SW 1271 (cell line): ENCODE measurements around the gene AFF1.
"Not testable (repeated sequence)": the region's sequence is repeated elsewhere in the genome, so short reads cannot be mapped to it uniquely, and the experiment has no call there.

Experiments
- DNase-seq, 2 experiments: peaks; one replicate each; lab custom pipeline; 2025; lab: John Stamatoyannopoulos, UW

Gene AFF1

DNA sequence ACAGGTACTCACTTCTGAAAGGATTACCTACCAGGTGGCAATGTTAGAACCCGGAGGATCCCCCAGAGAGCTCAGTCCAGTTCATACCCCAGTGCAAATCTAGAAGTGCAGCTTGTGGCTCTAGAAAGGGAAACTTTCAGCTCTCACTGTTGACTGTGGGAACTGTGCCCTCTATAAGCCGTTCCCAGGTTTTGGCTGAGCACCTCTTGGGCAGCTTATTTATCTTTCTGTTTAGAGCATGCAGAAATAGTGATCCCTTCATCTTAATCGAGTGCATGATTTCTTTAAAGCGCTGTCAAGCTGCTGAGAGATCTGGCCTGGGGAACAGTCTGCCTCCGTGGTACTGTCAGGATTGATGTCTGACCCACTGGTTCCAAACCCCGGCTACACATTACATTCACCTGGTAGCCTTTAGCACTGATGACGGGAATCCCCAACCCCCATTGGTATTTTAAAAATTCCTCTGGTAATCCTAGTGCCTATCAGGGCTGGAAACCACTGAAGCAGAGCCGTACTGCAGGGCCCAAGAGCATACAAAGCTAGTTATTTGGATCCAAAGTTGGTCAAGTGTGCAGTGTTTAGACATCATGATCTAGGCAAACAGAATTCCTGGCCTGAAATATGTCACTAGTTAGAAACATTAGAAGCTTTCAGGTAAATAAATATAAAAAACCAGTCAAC is 182.4 kb downstream of the AFF1 start:
- no peak for DNase-seq

DNA sequence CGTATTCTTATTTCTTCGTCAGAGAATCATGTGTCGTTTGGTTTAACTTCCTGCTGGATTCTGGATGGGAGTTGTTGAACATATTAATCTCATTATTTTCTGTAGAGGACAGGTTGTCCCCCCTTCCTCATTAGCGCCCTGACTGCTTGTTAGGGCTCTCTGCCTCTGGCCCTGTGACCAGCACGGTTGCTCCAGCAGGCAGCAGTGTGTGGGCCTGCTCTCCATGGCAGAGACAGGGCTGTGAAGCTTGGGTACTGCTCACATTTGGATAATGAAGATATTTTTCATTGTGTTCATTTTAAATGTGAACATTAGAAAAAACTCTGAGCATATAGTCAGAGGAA is 182.9 kb downstream of the AFF1 start:
- DNase-seq: no peak

DNA sequence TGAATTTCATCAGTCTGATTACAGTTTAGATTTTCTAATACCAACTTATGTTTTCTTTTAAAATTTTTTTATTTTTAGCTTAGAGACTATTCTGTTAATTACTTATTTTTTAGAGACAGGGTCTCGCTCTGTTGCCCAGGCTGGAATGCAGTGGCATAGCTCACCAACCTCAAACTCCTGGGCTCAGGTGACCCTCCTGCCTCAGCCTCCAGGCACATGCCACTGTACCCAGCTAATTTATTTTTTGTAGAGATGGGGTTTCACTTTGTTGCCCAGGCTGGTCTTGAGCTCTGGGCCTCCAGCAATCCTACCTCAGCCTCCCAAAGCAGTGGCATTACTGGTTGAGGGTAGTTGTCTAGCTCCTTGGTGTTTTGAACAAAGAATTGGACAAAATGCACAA is 183.6 kb downstream of the AFF1 start:
- DNase-seq: no peak

DNA sequence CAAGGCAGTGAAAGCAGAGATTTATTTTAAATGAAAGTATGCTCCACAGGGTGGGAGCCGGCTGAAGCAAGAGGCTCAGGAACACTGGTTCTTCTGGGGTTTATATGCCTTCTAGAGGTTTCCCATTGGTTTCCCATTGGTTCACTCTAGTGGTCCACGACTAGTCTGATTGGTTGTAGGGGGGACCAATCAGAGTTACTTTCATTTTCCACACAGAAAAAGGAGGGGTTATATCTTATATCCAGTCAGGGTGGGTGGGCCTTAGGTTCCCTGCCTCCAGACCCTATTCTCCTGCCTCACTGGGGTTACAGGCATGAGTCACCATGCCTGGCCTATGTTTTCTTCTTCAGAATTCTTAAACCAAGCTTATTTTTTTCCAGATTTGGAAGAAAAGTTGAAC is 184.0 kb downstream of the AFF1 start:
- peak in 1 of 2 experiments; percentile 3 for DNase-seq

DNA sequence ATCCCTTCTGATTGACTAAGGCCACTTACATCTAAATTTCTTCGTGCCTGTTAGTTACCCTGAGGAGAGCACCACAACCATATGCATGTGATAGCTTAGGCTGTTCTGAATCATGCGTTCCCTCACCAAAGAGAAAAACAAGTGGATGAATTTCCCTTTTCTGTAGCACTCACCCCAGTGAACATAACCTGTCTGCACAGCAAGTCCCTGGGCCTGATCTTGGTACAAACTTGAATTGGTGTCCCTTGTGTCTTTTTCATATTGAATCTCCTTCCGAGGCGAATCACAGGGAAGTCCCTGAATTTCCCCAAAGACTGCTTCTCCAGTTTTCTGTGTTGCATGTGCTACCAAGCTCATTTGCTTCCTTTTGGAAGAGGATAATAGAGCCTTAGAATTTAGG is 185.2 kb downstream of the AFF1 start:
- DNase-seq: no peak

DNA sequence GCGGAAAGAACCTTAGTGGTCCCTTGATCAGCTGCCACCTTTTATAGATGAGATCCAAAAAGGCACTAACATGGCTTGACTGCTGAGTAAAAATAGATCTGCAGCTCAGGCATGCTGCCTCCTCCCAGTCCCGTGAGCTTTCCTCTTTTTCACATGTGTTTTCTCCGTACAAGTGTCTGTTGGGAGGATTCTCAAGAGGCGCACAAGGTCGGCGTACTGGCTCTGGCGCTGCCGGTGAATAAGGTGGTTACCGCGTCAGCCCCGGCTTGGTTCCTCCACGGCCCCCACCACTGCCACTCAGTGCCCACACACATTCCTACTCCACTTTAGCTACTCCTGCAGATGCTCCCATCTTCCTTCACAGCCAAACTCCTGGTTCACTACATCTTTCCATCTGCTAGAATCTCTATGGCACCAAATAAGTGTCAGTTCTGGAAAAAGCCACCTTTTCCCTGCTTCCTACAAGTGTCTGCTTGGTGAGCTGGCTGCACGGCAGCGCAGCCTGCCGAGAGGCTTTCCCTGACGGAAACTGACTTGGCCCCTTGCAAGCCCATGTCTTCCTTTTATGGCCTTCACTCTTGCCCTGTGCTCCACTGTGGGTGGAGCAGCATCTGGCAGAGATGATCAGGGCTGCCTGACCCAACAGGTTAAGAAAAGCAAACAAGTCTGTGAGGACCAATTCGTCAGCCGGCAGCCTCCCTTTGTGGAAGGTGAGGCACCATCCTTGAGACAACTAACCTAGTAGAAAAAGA is 185.8 kb downstream of the AFF1 start:
- no peak for DNase-seq

DNA sequence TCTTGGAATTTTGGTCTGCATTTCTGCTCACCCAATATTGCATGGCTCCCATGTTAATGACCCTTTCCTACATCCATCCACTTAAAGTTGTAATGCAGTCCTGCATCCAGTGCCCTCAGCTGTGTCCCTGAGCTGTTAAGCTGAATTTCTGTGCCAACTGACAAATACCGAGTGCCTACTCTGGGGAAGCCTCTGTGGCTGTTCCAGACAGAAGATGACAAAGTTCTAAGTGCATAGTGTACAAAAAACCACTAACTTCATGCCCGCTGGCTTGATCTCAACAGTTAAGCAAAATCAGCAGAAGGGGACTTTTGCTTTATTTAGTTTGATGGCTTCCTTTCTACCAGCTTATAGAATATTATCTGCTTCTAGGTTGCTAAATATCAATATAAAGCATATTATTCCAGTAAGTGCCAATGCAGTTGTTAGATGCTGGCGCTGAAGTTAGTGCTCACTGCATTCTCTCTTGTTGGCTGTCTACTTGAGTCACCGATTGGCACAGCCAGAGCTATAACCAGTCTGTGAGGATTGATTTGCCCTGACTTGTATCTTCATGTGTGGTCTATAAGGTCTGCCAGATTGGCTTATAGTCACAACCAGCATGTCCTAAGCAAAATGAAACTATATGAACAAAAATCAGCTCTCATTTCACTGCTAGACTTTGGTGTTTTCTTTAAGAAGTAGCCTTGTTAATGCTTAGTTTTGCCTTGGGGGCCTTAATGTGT is 186.7 kb downstream of the AFF1 start:
- no peak for DNase-seq

DNA sequence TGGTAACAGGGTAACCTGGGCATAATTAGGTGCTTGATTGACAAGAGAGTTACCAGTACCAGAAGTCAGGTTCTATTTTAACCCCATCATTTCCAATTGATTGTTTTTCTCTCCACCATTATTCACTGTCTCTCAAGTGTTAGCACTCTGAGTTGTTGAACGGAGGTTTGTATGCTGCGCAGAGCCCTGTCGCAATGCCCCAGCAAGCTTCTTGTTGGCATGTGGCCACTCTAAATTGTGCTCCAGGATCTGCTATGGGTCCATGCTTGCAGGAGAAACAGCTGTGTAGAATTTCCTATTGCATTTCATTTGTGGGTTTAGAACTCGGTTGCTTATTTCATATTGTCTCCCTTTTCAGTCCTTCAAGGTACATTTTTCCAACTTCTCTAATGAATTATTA is 187.4 kb downstream of the AFF1 start:
- no peak for DNase-seq

DNA sequence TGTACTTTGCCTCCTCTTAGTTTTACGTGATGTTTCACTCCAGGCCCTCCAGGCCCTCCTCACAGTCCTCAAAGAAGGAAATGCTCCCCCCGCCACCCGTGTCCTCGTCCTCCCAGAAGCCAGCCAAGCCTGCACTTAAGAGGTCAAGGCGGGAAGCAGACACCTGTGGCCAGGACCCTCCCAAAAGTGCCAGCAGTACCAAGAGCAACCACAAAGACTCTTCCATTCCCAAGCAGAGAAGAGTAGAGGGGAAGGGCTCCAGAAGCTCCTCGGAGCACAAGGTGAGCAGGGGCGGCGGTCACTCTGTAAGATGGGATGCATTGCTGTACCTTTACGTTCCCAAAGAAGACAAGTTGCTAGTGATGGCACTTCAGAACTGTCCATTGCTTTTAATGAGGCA is 191.2 kb downstream of the AFF1 start:
- no peak for DNase-seq

DNA sequence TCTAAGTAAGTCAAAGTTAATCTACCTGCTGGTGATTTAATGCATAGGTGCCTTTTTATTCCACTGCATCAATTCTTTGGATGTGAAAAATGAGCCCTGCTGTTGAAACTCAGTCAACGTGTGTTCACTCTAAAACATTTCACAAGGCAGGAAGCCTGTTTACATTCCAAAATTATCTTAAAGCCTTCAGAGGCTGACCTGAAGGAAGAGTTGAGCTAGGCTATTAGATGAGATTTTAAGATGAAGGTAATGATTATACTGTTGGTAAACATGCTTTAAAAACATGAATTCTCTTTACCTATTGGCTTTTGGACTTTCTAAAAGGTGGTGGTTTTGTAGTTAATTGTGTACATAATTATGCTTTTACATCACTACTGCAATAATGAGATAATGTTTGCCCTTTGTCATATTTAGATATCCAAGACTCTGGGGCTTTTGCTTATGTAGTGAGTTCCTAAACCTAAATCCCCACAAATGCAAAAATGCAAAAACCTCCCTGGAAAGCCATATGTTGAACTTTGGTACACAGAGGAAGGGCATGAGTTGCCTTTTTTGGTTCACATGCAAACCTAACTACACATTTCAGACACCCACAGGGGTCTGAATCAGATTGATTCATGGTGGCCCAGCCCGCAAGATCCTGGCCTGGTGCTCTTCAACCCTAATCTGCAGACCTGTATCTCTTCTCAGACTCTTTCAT is 193.3 kb downstream of the AFF1 start:
- DNase-seq: no peak

DNA sequence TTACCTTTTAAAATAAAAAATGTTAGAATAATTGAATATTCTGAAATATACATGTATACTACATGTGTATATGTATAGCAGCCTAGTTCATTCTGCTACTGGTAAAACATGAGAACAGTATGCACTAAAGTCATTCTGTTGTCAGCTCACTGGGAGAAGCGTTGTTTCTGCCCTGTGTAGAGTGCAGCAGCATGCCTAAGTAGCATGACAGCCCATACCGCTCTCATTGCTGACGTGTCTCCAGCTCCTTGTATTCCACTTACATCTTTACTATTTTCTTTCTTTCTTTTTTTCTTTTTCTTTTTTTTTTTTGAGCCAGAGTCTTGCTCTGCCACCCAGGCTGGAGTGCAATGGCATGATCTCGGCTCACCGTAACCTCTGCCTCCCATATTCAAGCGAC is 194.9 kb downstream of the AFF1 start:
- no peak for DNase-seq

DNA sequence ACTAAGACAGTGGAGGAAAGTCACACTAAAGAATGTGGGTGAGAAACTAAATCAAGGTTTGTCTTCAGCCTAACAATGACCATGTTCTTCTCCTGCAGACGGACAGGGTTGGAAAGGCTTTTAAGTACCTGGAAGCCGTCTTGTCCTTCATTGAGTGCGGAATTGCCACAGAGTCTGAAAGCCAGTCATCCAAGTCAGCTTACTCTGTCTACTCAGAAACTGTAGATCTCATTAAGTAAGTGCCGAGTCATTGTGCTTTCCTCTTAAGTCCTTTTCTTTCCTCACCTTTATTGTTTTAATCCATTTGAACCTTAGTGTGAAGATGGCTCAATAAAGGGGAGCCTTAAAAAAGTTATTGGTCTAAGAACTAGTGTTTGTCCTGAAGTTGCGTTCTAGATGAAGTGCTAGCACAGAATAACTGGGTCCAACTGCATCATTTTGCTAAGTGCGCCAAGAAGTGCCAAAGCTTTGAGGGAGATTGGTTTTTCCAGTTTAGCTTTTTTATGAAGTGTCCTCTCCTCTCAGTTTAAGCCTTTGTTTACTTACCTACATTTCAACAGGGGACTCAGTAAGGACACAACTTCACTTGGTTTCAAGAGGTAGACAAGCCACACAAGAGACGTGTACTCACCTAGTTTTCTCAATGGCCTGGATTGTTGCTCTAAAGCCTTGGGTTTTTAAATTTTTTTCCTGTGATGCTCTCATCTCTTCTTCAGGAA is 196.3 kb downstream of the AFF1 start:
- no peak for DNase-seq

DNA sequence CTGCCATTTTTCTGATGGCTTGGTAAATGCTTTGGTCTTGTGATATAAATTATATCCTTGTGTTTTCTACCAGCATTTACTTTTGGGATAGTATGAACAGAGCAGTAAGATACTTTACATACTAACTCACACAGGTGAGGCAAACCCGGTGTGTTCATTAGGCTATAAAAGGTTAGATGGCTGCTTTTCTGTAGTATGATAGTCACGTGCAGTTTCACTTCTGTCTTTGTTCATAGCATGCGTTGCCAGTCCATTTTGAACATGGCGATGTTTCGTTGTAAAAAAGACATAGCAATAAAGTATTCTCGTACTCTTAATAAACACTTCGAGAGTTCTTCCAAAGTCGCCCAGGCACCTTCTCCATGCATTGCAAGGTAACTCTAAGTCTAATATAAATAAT is 197.2 kb downstream of the AFF1 start:
- DNase-seq: no peak

DNA sequence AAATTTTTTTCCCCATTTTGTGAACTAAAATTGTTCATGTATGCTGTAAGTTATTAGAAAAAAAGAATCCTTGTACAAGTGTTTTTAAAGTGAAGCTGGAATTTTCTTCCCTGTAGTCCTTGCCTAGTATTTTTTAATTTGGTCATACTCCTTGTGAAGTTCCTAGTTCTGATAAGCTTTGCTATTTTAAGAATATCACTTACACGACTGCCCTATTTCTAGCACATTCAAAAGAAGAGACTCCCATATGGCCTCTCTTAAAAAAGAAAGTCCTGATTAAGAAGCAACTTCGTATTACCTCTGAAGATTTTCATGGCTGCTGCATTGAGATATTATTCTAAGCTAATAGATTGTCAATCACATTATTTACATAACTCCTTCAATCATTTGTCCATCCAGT is 198.4 kb downstream of the AFF1 start:
- no peak for DNase-seq

DNA sequence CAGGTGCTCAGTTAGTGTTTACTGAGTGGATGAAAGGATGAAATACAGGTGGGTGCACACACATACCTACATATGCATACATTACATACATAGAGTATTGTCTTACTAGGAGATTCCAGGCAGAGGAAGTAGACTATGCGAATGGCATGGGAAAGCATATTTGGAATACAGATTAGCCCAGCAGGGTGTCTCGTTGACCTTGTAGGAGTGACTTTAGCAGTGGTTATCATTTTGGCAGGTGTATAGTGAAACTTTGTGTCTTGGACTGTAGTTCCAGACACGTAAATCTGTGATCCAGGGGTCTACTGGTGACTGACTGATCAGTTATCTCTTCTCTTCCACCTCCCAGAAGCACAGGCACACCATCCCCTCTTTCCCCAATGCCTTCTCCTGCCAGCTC is 199.3 kb downstream of the AFF1 start:
- DNase-seq: no peak

DNA sequence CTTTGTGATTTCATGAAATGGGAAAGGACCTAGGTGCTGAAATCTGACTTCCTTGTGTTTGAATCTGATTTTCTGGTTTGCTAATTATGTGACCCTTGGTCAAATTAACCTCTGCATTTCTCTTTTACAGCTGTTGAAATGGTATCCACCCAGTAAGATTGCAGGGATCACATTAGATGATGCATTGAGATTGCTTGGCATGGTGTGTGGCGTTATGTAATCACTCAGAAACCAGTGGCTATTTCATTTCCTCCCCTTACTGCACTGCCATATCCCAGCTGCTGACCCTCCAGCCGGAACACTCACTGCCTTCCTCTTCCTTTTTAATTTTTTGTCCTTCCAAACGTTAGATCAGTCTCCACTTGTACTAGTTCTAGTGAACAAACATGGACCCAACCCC is 206.6 kb downstream of the AFF1 start:
- no peak for DNase-seq

DNA sequence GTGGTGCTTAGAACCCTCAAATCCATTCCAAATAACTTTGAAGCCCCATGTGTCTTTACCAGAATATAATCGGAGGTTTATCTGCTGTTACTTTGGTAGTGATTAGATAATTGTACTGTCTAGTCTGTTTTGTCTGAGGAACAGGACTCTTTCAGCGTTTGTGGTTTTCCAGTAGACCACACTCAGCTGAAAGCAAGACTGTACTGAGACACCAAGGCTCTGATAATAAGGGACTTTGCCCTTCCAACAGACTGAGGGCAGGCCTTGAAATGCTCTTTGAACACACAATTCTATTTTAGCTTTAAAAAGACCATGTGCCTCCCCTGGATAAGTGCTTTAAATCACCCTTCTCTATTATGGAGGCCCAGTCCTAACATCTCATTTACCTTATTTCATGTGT is 209.5 kb downstream of the AFF1 start:
- DNase-seq: no peak

DNA sequence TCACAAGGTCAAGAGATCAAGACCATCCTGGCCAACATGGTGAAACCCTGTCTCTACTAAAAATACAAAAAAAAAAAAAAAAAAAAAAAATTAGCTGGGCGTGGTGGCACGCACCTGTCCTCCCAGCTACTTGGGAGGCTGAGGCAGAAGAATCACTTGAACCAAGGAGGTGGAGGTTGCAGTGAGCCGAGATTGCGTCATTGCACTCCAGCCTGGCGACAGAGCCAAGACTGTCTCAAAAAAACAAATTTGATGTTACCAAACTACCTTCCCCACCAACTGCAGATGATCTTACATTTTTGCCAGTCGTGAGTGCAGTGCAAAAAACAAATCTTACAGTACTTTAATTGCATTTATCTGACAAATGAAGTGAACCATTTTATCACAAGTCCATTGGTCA is 211.1 kb downstream of the AFF1 start:
- not testable (repeated sequence) for DNase-seq

DNA sequence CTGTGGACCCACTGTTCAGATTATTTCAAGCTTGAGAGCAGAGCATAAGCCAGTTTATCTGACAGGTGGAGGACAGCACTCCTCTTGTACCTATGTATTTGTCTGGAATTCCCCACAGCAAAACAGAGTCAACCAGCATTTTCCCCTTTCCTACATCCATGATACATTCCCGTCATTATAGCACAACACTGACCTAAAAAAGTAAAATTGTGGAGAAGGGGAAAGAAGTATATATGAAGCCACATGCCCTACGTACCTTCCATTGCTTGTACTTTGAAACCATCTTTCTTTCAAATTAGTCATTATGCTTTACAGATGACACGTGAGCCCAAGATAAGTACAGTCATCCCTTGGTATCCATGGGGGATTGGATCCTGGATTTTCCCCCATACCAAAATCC is 212.3 kb downstream of the AFF1 start:
- DNase-seq: no peak

DNA sequence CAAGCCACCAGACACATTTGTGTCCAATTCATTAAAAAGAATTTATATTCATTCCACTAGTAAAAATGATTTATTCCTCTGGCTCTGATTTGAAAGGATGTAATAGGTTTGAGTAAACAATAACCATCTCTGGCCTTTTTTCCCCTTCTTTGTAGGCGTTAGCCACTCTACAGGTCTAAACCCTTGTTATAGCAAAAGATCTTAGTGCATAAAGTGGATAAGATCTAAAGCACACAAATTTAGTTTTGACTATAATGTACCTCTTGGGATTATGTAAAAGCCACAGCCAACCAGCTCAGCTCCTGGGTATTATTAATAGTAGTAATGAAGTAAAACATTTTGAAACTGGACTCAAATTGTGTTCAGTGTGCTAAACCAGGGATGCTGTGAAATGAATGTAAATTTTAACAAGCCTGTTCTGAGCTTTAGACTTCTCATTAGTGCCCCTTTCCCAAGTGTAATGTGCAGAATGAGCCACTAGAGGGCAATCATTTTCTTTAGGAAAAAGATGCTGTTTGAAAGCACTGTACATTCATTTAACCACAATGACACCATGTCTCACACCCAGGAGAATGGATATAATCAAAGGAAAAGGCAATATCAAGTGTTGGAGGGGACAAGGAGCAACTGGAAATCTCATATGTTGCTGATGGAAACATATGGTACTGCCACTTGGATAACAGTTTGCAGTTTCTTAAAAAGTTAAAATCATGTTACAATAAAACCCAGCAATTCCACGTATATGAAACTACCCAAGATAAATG is 215.9 kb downstream of the AFF1 start:
- peak; percentile 5 to 32 for DNase-seq

DNA sequence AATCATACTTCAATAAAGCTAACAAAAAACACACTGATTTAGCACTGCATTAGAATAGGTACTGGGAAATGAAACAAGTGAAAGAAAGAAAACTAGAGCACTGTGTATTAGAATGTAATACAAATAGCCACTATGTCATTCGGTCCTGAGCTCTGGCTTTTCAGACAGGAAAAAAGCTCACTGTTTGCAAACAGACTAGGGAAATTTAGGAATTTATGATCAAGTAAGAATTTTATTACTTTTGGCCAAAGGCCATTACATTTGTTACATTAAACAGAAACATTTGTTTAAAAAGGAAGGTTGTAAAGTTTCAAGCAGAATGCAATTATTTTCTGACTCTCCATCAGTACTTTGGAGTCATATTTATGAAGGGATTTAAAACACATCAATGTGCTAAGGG is 216.9 kb downstream of the AFF1 start:
- no peak for DNase-seq
